ENCODE results near the gene RALGAPA1. TPM values are rescaled to one million over a fixed set of nuclear protein-coding genes. Genes with fewer than 3 reads are reported as not detected.
A peak's percentile ranks its signal among the peaks of the same experiment; 100 is the strongest.
"Not testable (repeated sequence)": the region's sequence is repeated elsewhere in the genome, so short reads cannot be mapped to it uniquely, and the experiment has no call there.

The RALGAPA1 gene
- polyA plus RNA-seq, 6 donors from 2014 or later = 9.7 to 29.8 (median 20.7) TPM

DNA sequence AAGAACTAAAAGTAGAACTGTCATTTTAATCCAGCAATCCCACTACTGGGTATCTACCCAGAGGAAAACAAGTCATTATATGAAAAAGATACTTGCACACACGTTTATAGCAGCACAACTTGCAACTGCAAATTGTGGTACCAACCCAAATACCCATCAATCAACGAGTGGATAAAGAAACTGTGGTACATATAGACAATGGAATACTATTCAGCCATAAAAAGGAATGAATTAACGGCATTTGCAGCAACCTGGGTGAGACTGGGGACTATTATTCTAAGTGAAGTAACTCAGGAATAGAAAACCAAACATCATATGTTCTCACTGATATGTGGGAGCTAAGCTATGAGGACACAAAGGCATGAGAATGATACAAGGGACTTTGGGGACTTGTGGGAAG, 73.9 kb downstream of the RALGAPA1 start:
- H3K4me1 Mint-ChIP-seq = peaks cover 0 to 11% (median 7%) of the 10 kb centered on the region in 3 donors
- DNase-seq; ATAC-seq (ENCODE audit: low read depth in 2 of 2); H3K27ac Mint-ChIP-seq; H3K4me3 Mint-ChIP-seq; H3K27me3 Mint-ChIP-seq; H3K9me3 Mint-ChIP-seq: not testable (repeated sequence)
- H3K36me3 Mint-ChIP-seq = peaks cover 49 to 50% of the 10 kb centered on the region in 2 donors

DNA sequence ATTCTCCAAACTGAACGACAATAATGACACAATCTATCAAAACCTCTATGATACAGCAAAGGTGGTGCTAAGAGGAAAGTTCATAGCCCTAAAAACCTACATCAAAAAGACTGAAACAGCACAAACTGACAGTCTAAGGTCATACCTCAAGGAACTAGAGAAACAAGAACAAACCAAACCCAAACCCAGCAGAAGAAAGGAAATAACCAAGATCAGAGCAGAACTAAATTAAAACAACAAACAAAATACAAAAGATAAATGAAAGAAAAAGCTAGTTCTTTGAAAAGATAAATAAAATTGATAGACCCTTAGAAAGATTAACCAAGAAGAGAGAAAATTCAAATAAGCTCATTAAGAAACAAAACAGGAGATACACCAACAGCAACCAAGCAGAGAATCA, 75.6 kb downstream of the RALGAPA1 start:
- DNase-seq; H3K4me3 Mint-ChIP-seq; ATAC-seq (ENCODE audit: low read depth in 2 of 2); H3K27me3 Mint-ChIP-seq; H3K9me3 Mint-ChIP-seq: not testable (repeated sequence)
- Mint-ChIP-seq H3K4me1 (peaks cover 0 to 12% (median 11%) of the 10 kb centered on the region in 3 donors), H3K27ac (peak overlapping the region in 1 of 6 donors; percentile 17), H3K36me3 (peaks cover 56 to 62% of the 10 kb centered on the region in 2 donors)

DNA sequence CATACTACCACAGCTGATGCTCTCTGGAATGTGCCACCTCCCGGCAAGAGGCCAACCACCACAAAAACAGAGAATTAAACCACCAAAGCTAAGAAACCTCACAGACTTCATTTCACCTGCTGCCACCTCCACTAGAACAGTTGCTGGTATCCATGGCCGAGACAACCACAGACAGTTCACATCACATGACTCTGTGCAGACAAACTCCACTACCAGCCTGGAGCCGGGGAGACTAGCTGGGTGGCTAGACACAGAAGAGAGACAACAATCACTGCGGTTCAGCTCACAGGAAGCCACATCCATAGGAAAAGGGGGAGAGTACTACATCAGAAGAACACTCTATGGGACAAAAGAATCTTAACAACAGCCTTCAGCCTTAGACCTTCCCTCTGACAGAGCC, 78.2 kb downstream of the RALGAPA1 start:
- Mint-ChIP-seq H3K4me3 (no peak overlapping the region), H3K36me3 (peaks cover 55 to 62% of the 10 kb centered on the region in 2 donors), H3K27ac (peak overlapping the region in 1 of 6 donors; percentile 23), H3K27me3 (no peaks in the 10 kb centered on the region), H3K4me1 (peaks cover 0 to 12% (median 11%) of the 10 kb centered on the region in 3 donors), H3K9me3 (peaks cover 0 to 7% (median 0%) of the 10 kb centered on the region in 7 donors)
- DNase-seq = no peak
- no peak for ATAC-seq (ENCODE audit: low read depth in 2 of 2)

- H3K36me3 Mint-ChIP-seq = peaks cover 31 to 36% of the 10 kb centered on the region in 2 donors
- ATAC-seq (ENCODE audit: low read depth in 2 of 2) (no peak), DNase-seq (no peak)
- H3K9me3 Mint-ChIP-seq = no peaks in the 10 kb centered on the region
- H3K4me3 Mint-ChIP-seq = no peak overlapping the region
- peaks cover 0 to 9% (median 6%) of the 10 kb centered on the region in 3 donors for H3K4me1 Mint-ChIP-seq
- no peaks in the 10 kb centered on the region for H3K27me3 Mint-ChIP-seq
- H3K27ac Mint-ChIP-seq = peak overlapping the region in 2 of 6 donors; percentile 30 to 56
Measured at GRCh38 chr14:35727764-35728163, 81.3 kb downstream of the RALGAPA1 start.

DNA sequence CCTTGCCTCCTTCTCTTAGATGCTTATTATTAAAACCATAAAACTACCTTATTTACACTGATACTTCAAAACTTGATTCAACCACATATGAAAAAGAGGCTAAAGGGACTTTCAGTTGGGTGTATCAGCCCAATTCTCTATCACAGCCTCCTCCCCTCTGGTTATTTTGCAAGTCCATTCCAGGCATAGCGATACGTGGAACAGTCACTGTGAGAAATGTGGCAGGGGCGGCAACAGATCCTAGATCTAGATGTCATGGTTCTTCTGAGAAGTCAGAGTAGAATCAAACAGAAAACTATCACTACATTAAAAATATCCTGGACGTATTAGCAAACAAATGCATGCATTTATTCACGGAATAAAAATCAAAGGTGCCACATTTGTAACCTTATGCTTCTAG, 83.2 kb downstream of the RALGAPA1 start:
- Mint-ChIP-seq H3K27ac (no peak overlapping the region), H3K4me1 (peaks cover 0 to 5% (median 0%) of the 10 kb centered on the region in 3 donors), H3K36me3 (peaks cover 22 to 27% of the 10 kb centered on the region in 2 donors), H3K27me3 (no peaks in the 10 kb centered on the region), H3K4me3 (no peak overlapping the region), H3K9me3 (no peaks in the 10 kb centered on the region)
- ATAC-seq (ENCODE audit: low read depth in 2 of 2) (no peak), DNase-seq (no peak)

DNA sequence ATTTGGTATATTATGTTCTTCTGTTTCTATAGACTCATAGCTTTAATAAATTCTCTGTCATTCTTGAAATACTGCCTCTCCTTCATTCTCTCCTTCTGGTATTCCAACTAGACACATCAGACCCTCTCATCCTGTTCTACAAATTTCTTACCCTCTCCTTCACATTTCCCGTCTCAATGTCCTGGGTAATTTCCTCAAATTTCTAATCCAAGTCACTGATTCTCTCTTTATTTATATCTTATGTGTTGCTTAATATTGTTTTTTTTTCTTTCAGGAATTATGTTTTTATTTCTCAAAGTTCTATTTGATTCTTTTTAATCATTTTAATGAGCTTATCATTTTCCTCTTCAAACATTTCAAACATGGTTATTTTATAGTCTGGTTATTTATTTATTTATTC, 94.0 kb downstream of the RALGAPA1 start:
- Mint-ChIP-seq H3K27ac (peak overlapping the region in 1 of 6 donors; percentile 6), H3K27me3 (no peaks in the 10 kb centered on the region)

DNA sequence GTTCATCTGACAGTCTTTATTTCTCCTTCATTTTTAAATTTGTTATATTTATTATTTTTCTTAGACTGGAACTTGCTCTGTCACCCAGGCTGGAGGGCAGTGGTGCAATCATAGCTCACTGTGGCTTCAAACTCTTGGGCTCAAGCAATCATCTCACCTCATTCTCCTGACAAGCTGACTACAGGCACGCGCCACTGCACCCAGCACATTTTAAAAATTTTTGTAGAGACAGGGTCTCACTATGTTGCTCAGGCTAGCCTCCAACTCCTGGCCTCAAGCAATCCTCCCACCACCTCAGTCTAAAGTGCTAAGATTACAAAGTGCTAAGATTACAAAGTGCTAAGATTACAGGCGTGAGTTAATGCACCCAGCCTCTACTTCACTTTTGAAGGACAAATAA, 96.6 kb downstream of the RALGAPA1 start:
- peaks cover 30 to 38% of the 10 kb centered on the region in 2 donors for H3K36me3 Mint-ChIP-seq
- no peak for ATAC-seq (ENCODE audit: low read depth in 2 of 2)
- no peak overlapping the region for H3K27ac Mint-ChIP-seq
- H3K27me3 Mint-ChIP-seq = no peaks in the 10 kb centered on the region
- DNase-seq = no peak
- H3K4me1 Mint-ChIP-seq = no peaks in the 10 kb centered on the region
- no peak overlapping the region for H3K4me3 Mint-ChIP-seq
- no peaks in the 10 kb centered on the region for H3K9me3 Mint-ChIP-seq

More for the DNA sequence above, 94.0 kb downstream of the RALGAPA1 start:
- ATAC-seq (ENCODE audit: low read depth in 2 of 2) = no peak
- no peaks in the 10 kb centered on the region for H3K4me1 Mint-ChIP-seq
- no peak for DNase-seq
- no peaks in the 10 kb centered on the region for H3K9me3 Mint-ChIP-seq
- peaks cover 30% of the 10 kb centered on the region in 2 donors for H3K36me3 Mint-ChIP-seq
- no peak overlapping the region for H3K4me3 Mint-ChIP-seq

DNA sequence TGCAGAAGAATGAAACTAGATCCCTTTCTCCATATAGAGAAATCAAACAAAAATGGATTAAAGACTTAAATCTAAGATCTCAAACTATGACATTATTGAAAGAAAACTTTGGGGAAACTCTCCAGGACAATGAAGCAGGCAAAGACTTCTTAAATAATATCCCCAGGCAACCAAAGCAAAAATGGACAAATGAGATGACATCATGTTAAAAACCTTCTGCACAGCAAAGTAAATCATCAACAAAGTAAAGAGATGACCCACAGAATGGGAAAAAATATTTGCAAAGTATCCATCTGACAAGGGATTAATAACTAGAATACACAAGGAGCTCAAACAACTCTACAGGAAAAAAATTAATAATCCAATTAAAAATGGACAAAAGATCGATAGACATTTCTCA, 101.0 kb downstream of the RALGAPA1 start:
- Mint-ChIP-seq H3K9me3 (no peaks in the 10 kb centered on the region), H3K4me3 (no peak overlapping the region), H3K36me3 (peaks cover 26 to 29% of the 10 kb centered on the region in 2 donors), H3K27me3 (no peaks in the 10 kb centered on the region), H3K4me1 (no peaks in the 10 kb centered on the region), H3K27ac (no peak overlapping the region)
- DNase-seq (no peak), ATAC-seq (ENCODE audit: low read depth in 2 of 2) (no peak)

GRCh38 chr14:35705636-35706035, 103.5 kb downstream of the RALGAPA1 start:
- Mint-ChIP-seq H3K4me1 (no peaks in the 10 kb centered on the region), H3K27ac (peak overlapping the region in 1 of 6 donors; percentile 3), H3K4me3 (no peak overlapping the region), H3K27me3 (no peaks in the 10 kb centered on the region), H3K9me3 (no peaks in the 10 kb centered on the region), H3K36me3 (peaks cover 16 to 22% of the 10 kb centered on the region in 2 donors)
- ATAC-seq (ENCODE audit: low read depth in 2 of 2) (no peak), DNase-seq (no peak)

- Mint-ChIP-seq H3K27ac (peak overlapping the region in 1 of 6 donors; percentile 3), H3K9me3 (no peaks in the 10 kb centered on the region), H3K36me3 (peaks cover 16 to 20% of the 10 kb centered on the region in 2 donors), H3K4me3 (no peak overlapping the region), H3K4me1 (no peaks in the 10 kb centered on the region), H3K27me3 (no peaks in the 10 kb centered on the region)
- ATAC-seq (ENCODE audit: low read depth in 2 of 2) (no peak), DNase-seq (no peak)
Measured at GRCh38 chr14:35704793-35705493, 104.2 kb downstream of the RALGAPA1 start.

GRCh38 chr14:35701531-35701930, 107.6 kb downstream of the RALGAPA1 start:
- Mint-ChIP-seq H3K36me3 (peaks cover 0 to 13% of the 10 kb centered on the region in 2 donors), H3K4me1 (no peaks in the 10 kb centered on the region), H3K9me3 (no peaks in the 10 kb centered on the region), H3K4me3 (no peak overlapping the region), H3K27ac (no peak overlapping the region), H3K27me3 (no peaks in the 10 kb centered on the region)
- no peak for ATAC-seq (ENCODE audit: low read depth in 2 of 2)
- no peak for DNase-seq

DNA sequence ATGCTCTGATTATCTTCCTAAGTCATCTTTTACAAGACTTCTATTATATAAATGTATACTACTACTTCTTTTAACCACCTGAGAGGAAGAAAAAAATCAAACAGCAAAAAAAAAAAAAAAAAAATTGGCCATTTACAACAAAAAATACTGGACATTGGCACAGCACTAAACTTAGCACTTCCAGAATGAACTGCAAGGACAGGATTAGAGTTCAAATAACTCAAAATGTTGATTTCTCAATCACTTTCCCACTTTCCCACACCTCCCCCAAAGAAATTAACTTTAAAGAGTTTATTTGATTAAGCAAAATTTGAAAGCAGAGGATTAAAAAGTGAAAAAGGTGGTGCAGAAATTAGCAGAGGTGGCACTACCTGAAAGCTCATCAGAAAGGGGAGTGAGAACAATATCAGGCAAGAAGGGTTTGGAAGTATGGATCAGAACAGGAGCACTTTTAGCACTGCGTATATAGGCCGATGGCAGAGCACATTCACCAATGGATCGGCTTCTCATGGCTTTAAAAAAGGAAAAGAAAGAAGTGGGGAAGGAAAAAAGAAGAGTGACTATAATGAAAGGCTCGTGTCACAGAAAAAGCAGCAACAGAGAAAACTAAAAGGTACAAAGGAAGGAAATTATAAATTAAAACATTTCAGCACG, 109.2 kb downstream of the RALGAPA1 start:
- H3K9me3 Mint-ChIP-seq = no peaks in the 10 kb centered on the region
- no peak for DNase-seq
- no peak overlapping the region for H3K27ac Mint-ChIP-seq
- H3K36me3 Mint-ChIP-seq = peaks cover 0 to 6% of the 10 kb centered on the region in 2 donors
- no peaks in the 10 kb centered on the region for H3K4me1 Mint-ChIP-seq
- no peak for ATAC-seq (ENCODE audit: low read depth in 2 of 2)
- no peak overlapping the region for H3K4me3 Mint-ChIP-seq
- H3K27me3 Mint-ChIP-seq = no peaks in the 10 kb centered on the region

DNA sequence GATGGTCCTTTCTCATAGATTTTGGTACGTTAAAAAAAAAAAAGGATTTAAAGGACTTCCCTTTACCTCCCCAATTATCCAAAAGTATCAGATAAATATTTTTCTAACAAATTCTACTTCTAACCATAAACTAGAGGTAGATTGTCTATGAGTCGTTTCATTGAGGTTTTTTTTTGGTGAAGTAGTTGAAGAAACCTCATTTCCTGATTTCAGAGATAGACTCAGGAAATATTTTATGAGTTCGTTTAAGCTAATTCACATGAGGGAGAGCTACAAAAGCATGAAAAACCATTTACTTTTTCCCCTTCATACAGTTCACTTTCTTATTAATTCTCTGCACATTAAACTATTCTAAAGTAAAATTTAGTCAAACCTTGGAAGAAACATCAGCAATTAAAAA, 112.5 kb downstream of the RALGAPA1 start:
- Mint-ChIP-seq H3K27me3 (no peaks in the 10 kb centered on the region), H3K36me3 (no peaks in the 10 kb centered on the region), H3K4me1 (no peaks in the 10 kb centered on the region), H3K27ac (no peak overlapping the region), H3K4me3 (no peak overlapping the region), H3K9me3 (no peaks in the 10 kb centered on the region)
- ATAC-seq (ENCODE audit: low read depth in 2 of 2) = no peak
- no peak for DNase-seq

DNA sequence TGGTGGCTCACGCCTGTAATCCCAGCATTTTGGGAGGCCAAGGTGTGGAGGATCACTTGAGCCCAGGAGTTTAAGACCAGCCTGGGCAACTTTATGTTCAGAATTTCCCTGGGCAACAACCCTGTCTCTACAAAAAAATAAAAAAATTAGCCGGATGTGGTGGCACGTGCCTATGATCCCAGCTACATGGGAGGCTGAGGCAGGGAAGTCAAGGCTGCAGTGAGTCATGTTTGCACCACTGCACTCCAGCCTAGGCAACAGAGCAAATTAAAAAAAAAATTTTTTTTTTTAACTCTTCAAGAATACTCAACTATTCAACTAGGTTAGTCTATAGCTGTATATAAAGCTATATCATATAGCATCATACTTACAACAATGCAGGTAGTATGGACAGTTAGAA, 113.0 kb downstream of the RALGAPA1 start:
- H3K4me3 Mint-ChIP-seq = no peak overlapping the region
- DNase-seq (no peak), ATAC-seq (ENCODE audit: low read depth in 2 of 2) (no peak)
- H3K27ac Mint-ChIP-seq = no peak overlapping the region
- no peaks in the 10 kb centered on the region for H3K4me1 Mint-ChIP-seq
- H3K27me3 Mint-ChIP-seq = no peaks in the 10 kb centered on the region
- H3K36me3 Mint-ChIP-seq = no peaks in the 10 kb centered on the region
- no peaks in the 10 kb centered on the region for H3K9me3 Mint-ChIP-seq

Data from naive B cell (primary cell).